Middle frontal gyrus (tissue), 1 donor: ENCODE data around the gene TRAF3.

Source experiments
- DNase-seq: peaks from one replicate; pipeline ENCODE4 v3.0.0-alpha.2; 2015; ENCODE audit warnings: low spot score; ENCODE audit errors: extremely low spot score

Gene TRAF3

DNA sequence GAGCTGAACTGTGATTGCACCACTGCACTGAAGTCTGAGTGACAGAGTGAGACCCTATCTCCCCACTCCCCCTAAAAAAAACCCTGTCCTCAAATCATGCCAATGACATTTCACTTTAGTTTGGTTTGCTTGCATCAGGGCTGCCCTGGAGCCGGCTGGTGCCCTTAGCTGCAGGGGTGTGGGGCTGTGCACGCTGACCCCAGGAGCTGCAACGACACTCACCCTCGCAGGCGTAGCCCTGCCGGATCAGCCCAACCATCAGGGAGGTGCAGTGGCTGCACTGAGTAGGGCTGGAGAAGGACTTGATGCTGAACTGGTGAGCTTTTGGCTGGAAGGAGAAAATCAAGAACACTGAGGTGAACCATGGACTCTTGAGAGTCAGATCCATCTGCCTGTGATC lies 175.0 kb downstream of the TRAF3 start:
- no peak for DNase-seq

DNA sequence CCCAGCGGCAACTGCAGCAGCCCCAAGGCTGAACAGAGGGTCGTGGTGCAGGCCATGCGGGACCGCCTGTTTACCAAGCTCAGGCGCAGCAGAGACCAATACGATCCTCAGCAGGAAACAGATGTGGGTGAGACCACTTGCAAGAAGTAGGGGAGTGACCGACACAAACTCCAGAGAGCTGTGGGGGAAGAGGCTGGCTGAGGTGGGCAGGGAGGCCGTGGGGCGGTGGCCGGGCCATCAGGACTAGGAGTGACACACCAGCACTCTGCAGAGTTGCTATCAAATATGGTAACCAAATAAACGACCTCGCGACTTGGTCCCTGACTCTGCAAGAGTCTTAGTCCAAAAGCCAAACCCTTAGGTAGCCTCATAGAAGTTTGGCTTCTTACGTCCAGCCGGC lies 175.9 kb downstream of the TRAF3 start:
- DNase-seq: no peak

DNA sequence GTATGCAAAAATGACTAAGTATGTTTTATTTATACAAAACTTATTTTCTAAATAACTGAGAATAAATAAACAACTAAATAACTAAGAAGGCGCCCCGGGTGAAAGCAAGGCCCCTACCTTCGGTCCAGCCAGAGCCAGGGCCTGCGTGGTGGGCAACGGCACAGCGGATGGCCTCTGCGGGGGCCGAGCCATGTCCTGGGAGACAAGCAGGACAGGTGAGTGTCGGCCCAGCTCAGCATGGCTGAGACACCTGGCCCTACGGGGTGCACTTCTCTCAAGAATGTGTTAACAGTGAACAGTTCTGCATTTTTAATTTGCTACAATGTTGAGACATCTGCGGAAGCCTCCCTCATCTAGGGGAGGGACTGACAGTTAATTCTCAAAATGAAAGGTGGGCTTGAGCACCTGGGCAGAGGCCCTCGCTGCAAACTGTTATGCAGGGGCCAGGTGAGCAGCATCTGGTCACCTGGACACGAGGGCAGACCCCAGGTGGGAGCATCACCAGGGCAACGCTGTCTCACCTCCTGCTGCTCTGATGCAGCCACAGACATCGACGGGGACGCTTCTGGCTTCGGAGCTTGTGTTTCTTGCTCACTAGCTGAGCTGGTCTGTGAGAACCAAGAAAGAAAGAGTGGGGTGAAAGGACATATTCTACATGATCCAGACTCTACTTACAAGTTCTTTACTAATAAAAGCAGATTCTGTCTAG lies 177.0 kb downstream of the TRAF3 start:
- DNase-seq: no peak

DNA sequence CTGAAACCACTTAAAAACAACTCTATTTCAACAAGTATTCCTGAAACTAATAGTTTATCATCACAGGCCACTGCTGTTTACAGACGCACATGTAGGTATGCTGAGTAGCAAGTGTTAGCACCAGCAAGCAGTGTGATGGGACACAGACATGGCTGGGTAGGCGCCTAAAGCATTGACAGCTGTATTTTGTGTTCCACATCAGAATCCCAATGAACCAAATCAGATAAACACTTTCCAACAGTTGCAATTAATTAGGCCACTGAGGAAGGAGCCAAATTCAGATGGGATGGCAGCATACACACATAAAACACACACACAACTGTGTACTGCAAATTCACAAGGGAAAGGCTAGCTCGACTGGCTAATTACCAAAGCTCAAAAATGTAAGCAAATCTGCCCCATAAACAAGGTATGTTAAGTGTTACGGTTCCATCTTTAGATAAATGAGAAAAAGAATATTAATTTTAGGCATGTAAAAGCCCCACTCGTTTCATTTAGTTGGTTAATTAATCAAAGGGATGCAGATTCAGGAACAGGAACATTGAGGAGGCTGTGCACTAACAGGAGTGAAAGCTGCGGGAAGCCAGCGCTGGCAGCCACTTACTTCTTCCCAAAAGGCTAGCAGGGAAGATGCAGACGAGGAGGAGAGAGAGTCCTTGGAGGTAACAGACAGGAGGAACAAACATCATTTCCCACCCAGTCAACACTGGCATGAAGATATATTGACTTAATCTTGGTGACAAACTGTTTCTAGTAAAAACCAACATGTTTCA lies 178.6 kb downstream of the TRAF3 start:
- no peak for DNase-seq

DNA sequence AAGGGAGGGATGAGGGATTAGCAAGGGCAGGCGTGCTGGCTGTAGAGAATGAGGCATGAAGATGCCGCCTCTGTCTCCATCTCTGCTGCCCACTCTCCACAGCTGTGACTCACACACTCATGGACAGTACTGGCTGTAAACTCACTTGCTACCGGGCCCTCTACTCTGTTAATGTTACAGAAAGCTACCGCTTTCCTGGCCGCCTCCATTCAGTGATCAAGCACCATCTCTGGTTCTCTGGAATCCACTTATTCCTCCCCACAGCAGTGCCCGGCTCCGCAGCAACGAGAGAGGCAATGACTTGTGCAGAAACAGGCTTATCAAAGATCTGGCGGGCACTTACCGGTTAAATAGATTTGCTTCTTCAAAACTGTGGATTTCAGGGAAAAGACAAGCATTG lies 180.0 kb downstream of the TRAF3 start:
- peak; percentile 34 for DNase-seq

DNA sequence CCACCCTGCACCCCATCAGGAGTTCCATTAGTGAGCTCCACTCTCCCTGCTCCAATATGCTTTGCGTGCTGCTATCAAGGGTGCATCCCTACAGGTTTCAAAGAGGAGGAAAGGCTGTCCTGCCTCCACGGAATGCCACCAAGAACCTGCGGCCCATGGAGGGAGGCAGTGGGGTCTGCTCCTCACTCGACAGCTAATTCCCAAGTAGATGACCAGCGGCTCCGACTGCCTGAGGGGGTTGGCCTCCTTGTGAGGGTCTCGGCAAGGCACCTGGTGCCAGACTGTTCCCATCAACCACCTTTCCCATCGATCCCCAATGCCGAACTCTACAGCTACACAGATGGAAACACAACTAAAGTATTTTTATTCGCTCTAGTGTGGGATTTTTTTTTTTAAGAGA lies 181.2 kb downstream of the TRAF3 start:
- DNase-seq: no peak
